Mesothelial cell of epicardium (in vitro differentiated cells): ENCODE results near the gene IL13RA1. TPM values are rescaled to one million over a fixed set of nuclear protein-coding genes. Genes with fewer than 3 reads are reported as not detected.
"Not testable (repeated sequence)": the region's sequence is repeated elsewhere in the genome, so short reads cannot be mapped to it uniquely, and the experiment has no call there.

Experiments used
- DNase-seq, 2 experiments: peaks; one replicate each; pipeline ENCODE4 v3.0.0; 2021; ENCODE audit warnings: low spot score in 2 of 2; ENCODE audit not compliant: unreplicated experiment in 2 of 2
- H3K27ac Mint-ChIP-seq: 2 replicates; pipeline ENCODE4 v1.8.0; 2021; ENCODE audit warnings: mixed read lengths
- H3K27me3 Mint-ChIP-seq: 2 replicates; pipeline ENCODE4 v1.8.0; 2021; ENCODE audit warnings: low read depth, mixed read lengths
- H3K36me3 Mint-ChIP-seq: 2 replicates; pipeline ENCODE4 v1.8.0; 2021; ENCODE audit warnings: mixed read lengths
- H3K4me1 Mint-ChIP-seq: 2 replicates; pipeline ENCODE4 v1.8.0; 2021; ENCODE audit warnings: mixed read lengths
- H3K4me3 Mint-ChIP-seq: 2 replicates; pipeline ENCODE4 v1.8.0; 2021; ENCODE audit warnings: mild to moderate bottlenecking, moderate library complexity, mixed read lengths
- H3K9me3 Mint-ChIP-seq: 2 replicates; pipeline ENCODE4 v1.8.0; 2021; ENCODE audit warnings: mixed read lengths
- CTCF ChIP-seq: fragments of 200-600 bp; sonication (generic); IDR thresholded peaks from one replicate; pipeline ENCODE4 v1.5.0; 2021; ENCODE audit warnings: antibody characterized with exemption; ENCODE audit not compliant: unreplicated experiment
- total RNA-seq: library from RNA; stranded (reverse); gene quantifications from 3 replicates; pipeline ENCODE4 v1.2.1, GENCODE V29; 2021

IL13RA1 gene
- total RNA-seq, 1 donor from 2014 or later: 24.5 TPM

- no peak for TF ChIP-seq CTCF
- Mint-ChIP-seq H3K27me3 (no peaks in the 10 kb centered on the region), H3K27ac (no peak overlapping the region), H3K4me1 (no peaks in the 10 kb centered on the region), H3K9me3 (peaks cover 40% of the 10 kb centered on the region), H3K4me3 (no peak overlapping the region), H3K36me3 (no peaks in the 10 kb centered on the region)
- DNase-seq: no peak
Observed at GRCh38 chrX:118714521-118714920, 12.9 kb upstream of the IL13RA1 start.

GRCh38 chrX:118715917-118716316 lies 11.5 kb upstream of the IL13RA1 start:
- not testable (repeated sequence) for H3K27me3 Mint-ChIP-seq, H3K4me3 Mint-ChIP-seq, H3K36me3 Mint-ChIP-seq, DNase-seq, H3K27ac Mint-ChIP-seq, H3K4me1 Mint-ChIP-seq
- peaks cover 43% of the 10 kb centered on the region for H3K9me3 Mint-ChIP-seq

GRCh38 chrX:118716833-118717232 lies 10.6 kb upstream of the IL13RA1 start:
- not testable (repeated sequence) for H3K27ac Mint-ChIP-seq, H3K27me3 Mint-ChIP-seq, H3K4me3 Mint-ChIP-seq, DNase-seq, H3K36me3 Mint-ChIP-seq, H3K4me1 Mint-ChIP-seq
- H3K9me3 Mint-ChIP-seq: peaks cover 41% of the 10 kb centered on the region

GRCh38 chrX:118717678-118718391 lies 9.6 kb upstream of the IL13RA1 start:
- Mint-ChIP-seq H3K4me3 (no peak overlapping the region), H3K36me3 (no peaks in the 10 kb centered on the region), H3K27me3 (no peaks in the 10 kb centered on the region), H3K27ac (no peak overlapping the region), H3K4me1 (no peaks in the 10 kb centered on the region), H3K9me3 (peaks cover 46% of the 10 kb centered on the region)
- no peak for TF ChIP-seq CTCF
- DNase-seq: no peak

- Mint-ChIP-seq H3K4me3 (no peak overlapping the region), H3K27ac (no peak overlapping the region), H3K9me3 (peaks cover 41% of the 10 kb centered on the region), H3K4me1 (no peaks in the 10 kb centered on the region), H3K36me3 (no peaks in the 10 kb centered on the region), H3K27me3 (no peaks in the 10 kb centered on the region)
- no peak for DNase-seq
- TF ChIP-seq CTCF: no peak
Observed at GRCh38 chrX:118718737-118719136, 8.7 kb upstream of the IL13RA1 start.

GRCh38 chrX:118720058-118720707 lies 7.2 kb upstream of the IL13RA1 start:
- Mint-ChIP-seq H3K4me3 (no peak overlapping the region), H3K27ac (no peak overlapping the region), H3K27me3 (no peaks in the 10 kb centered on the region), H3K36me3 (no peaks in the 10 kb centered on the region), H3K4me1 (peaks cover 4% of the 10 kb centered on the region), H3K9me3 (peaks cover 39% of the 10 kb centered on the region)
- DNase-seq: no peak
- no peak for TF ChIP-seq CTCF
